Stimulated activated CD4-positive, alpha-beta T cell treated with anti-CD3 and anti-CD28 coated beads, TNF-alpha, amount 100 ng/mL, for 48 hours (primary cell): Measurements from ENCODE around the gene ENTPD8.
"Not testable (repeated sequence)": the region's sequence is repeated elsewhere in the genome, so short reads cannot be mapped to it uniquely, and the experiment has no call there.

ENCODE experiments used
- DNase-seq, 3 donors: peaks; one replicate each; pipeline ENCODE4 v3.0.0-alpha.2; 2020; ENCODE audit warnings: low read depth in 3 of 3

ENTPD8 gene

DNA sequence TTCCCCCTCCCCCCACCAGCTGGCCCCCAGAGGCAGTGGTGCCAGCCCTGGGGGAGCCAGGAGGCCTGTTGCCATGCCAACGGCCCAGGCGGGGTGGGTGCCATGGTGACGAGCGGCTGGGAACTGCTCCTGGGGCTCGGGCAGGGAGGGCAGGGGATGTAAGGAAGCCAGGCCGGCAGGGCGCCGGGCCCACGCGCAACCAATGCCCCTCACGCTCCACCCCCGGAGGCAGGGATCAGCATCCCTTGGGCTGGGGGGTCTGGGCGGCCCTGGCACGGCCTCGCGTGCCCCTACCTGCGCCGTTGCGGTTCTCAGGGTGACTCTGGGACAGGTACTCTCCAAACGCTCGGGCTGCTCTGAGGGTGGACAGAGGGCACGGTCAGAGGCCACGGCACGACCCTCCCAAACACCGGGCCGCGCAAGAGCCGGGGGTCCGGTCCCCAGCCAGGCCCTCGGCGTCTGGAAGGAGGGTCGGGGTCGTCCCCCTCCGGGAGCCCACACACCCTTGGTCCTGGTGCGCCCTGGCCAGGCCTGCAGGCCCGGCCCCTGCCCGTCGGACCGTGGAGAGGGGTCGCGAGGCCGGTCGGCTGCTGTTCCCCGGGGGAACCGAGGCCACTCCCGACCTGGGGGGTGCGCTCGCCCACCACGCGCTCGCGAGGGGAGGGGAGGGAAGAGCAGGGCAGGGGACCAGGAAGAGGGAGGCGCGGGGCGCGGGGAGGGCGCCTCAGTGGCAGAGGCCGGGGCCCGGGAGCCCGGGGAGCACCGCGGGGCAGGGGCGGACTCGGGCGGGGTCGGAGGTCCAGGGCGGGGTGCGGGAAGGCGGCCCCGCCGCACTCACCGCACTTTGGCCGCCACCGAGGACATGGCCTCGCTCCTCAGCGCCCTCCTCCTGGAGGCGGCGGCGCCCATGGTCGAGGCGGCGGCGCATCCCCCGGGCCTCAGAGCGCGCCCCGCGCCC is 17.3 kb upstream of the ENTPD8 start:
- no peak for DNase-seq

GRCh38 chr9:137457406-137458193 is 16.4 kb upstream of the ENTPD8 start:
- DNase-seq = no peak

DNA sequence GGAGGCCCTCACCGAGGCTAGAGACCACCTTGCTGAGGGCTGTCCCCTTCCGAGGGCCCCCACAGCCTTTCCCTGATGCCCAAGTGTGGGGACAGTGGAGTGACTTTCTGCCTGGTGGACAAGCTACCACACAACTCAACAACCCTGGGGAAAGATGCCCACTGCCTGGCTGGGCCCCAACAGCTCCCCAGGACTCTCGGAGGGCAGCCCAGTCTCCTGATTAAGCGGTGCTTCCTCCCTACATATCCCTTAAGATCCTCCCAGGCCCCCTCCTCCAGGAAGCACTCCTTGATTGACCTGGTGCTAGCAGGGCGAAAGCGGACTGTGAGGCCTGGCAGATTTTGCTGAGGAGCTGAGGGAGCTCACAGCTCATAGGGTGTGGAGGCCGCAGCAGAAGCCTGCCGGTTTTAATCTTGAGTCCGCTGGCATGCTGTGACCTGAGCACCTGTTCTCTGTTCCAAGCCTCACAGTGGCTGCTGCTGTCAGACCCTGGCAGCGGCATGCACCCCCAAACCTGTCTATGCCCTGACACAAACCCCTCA is 15.8 kb upstream of the ENTPD8 start:
- no peak for DNase-seq

DNA sequence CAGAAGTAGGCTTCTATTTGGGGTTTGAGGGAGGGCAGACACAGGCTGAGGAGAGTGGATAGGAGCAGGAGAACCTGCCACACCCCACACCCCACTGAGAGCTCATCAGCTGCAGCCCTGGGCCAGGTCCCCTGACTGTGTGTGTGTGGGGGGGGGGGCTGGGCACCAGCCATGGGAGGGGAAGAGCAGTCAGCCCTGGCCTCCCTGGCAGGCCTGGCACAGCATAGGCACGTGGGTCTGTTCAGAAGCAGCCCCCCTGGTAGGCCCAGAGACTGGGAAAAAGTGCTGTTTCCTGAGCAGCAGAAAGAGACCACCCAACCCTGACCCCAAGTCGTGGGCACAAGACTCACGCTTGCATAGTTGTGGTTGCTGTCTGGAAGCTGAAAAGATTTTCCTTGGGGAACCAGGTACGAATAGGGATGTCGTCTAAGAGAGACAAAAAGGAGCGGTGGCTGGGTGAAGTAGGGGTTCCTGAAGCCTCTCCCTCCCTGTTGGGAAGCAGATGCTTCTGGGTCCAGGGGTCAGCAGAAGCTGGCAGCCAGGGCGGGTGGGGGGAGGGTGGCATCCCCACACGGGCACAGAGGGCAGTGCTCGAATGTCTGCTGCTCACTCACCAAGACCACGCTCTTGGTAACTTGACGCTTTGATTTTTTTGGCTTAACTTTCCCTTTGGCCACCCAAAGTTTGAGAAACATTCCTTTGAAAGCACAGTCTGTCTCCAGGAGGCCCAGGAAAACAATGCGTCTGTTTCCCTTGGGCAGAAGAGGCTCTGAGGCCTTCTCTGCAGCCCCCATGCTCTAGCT is 15.1 kb upstream of the ENTPD8 start:
- no peak for DNase-seq

GRCh38 chr9:137455359-137455991 is 14.3 kb upstream of the ENTPD8 start:
- DNase-seq = no peak

- no peak for DNase-seq
Measured at GRCh38 chr9:137454597-137455358, 13.6 kb upstream of the ENTPD8 start.

GRCh38 chr9:137454145-137454596 is 13.0 kb upstream of the ENTPD8 start:
- DNase-seq = peak in 2 of 3 donors; percentile 29 to 61

DNA sequence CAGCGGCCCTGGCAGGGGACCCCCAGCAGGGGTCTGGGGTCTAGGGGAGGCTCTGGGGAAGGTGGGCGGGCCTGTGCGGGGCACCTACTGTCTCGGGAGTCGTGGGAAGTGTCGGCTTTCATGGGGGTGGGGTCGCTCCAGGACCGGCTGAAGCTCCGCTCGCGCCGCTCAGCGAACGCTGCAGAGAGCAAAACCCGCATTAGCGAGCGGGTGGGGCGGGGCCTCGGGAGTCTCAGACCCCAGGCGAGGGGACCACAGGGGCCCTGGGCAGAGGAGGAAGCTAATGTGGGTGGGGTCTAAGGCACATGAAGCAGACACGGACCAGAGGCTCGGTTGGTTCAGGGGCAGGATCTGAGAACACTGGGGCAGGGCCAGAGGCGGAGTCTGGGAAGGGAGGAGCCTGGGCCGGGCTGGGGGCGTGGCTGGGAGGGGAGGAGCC is 12.5 kb upstream of the ENTPD8 start:
- DNase-seq = peak in 2 of 3 donors; percentile 47 to 59

GRCh38 chr9:137452761-137453642 is 11.8 kb upstream of the ENTPD8 start:
- DNase-seq = no peak

DNA sequence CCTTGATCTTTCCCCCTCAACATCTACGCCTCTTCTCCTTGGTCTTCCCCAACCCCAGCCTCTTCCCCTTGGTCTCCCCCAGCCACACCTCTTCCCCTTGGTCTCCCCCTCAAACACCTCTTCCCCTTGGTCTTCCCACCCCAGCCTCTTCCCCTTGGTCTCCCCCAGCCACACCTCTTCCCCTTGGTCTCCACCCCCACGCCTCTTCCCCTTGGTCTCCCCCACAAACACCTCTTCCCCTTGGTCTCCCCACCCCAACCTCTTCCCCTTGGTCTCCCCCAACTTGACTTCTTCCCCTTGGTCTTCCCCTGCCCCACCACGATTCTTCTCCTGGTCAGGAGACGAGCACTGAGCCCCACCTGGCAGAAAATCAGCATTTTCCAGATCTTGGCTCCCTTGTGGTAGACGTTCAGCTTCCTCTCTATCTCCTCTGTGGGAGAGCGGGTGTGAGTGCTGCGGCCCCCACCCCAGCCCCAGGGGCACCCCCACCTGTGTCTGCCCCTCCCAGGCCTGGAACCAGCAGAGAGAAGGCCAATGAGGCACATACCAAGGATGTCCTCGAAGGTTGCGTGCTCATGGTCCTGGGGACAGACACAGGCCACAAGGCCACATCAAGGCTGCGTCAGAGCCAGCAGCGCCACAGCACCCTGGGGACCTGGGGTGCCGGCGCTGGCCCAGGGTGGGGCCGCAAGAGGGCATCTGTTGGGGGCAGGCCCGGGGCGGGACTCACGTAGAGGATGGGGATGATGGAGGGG is 11.0 kb upstream of the ENTPD8 start:
- no peak for DNase-seq

DNA sequence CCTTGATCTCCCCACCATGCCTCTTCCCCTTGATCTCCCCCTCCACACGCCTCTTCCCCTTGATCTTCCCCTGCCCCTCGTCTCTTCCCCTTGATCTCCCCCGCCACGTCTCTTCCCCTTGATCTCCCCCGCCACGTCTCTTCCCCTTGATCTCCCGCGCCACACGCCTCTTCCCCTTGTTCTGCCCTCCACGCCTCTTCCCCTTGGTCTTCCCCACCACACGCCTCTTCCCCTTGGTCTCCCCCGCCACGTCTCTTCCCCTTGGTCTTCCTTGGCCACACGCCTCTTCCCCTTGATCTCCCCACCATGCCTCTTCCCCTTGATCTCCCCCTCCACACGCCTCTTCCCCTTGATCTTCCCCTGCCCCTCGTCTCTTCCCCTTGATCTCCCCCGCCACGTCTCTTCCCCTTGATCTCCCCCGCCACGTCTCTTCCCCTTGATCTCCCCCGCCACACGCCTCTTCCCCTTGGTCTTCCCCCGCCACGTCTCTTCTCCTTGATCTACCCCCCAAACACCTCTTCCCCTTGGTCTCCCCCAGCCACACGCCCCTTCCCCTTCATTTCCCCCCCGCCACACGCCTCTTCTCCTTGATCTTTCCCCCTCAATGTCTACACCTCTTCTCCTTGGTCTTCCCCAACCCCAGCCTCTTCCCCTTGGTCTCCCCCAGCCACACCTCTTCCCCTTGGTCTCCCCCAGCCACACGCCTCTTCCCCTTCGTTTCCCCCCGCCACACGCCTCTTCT is 10.3 kb upstream of the ENTPD8 start:
- not testable (repeated sequence) for DNase-seq

GRCh38 chr9:137450539-137451222 is 9.5 kb upstream of the ENTPD8 start:
- not testable (repeated sequence) for DNase-seq

DNA sequence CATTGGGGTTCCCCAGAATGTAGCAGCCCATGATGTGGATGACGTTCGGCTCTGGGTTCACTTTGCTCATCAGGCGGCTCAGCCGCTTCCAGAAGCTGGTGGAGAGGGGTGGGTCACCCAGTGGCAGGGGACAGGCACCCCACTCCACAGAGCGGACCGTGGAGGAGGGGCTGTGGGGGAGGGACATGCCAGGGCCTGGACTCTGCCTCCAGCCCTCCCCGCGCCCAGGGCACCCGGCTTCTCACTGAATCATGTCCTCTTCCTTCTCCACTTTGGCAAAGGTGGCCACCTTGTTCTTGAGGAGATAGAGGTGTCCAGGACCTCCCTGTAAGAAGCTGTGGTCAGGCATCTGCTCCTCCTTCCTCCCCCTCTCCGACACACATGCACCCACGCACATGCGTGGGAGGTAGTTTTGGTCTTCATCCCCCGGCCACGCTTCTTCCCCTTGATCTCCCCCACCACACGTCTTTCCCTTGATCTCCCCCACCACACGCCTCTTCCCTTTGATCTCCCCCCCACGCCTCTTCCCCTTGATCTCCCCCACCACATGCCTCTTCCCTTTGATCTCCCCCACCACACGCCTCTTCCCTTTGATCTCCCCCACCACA is 8.9 kb upstream of the ENTPD8 start:
- DNase-seq = no peak

DNA sequence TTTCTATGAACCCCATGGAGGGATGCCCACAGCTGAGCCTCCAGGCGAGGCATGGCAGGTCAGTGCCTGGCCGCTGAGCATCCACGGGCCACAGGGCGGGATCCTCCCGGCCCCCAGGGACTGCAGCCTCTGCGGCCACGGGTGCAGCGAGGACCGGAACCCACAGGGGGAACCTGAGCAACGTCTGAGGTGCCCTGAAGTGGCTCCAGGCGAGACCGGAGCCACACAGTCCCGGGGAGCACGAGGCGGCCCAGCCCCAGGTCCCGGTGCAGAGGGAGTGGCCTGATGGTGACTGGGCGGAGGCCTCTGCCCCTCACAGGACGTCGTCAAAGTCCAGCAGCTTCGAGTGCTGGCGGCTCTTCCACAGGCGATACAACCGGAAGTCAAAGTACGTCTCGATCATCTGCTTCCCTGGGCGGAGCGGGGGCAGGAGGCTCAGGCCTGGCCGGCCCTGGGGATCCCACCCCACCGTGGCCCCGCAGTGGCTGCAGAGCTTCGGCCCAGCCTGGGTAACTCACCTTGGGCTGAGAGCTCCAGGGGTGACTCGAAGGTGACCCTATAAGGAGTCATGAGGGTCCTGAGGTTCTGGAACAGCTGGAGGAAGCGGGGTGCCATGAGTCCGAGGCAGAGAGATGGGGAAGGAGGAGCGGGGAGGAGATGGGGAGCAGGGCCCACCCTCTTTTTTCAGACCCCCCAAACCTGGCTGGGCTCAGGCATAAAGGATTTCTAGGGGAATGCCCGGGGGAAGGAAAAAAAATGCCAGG is 8.1 kb upstream of the ENTPD8 start:
- no peak for DNase-seq

GRCh38 chr9:137448602-137448962 is 7.4 kb upstream of the ENTPD8 start:
- DNase-seq = no peak
